Renal cortex interstitium (tissue), 11 donors: ENCODE results near the gene SAMD4A. TPM values are rescaled to one million over a fixed set of nuclear protein-coding genes. Genes with fewer than 3 reads are reported as not detected.

ENCODE experiments used
- DNase-seq, 11 donors: peaks; one replicate each; pipeline ENCODE4 v3.0.0-alpha.2; 2013; ENCODE audit warnings: low read depth in 9 of 11, low spot score in 4 of 11; ENCODE audit errors: extremely low read depth in 1 of 11
- polyA plus RNA-seq, 3 donors: library from polyadenylated mRNA; unstranded; fragments of 120-200 nt; gene quantifications; one replicate each; pipeline ENCODE4 v1.2.1, GENCODE V29; 2013; ENCODE audit not compliant: insufficient read length in 3 of 3

SAMD4A gene
- polyA plus RNA-seq, 3 donors, result 8.6 to 14.4 (median 10.1) TPM

- no peak for DNase-seq
Measured at GRCh38 chr14:54778618-54779345, 211.9 kb downstream of the SAMD4A start.

DNA sequence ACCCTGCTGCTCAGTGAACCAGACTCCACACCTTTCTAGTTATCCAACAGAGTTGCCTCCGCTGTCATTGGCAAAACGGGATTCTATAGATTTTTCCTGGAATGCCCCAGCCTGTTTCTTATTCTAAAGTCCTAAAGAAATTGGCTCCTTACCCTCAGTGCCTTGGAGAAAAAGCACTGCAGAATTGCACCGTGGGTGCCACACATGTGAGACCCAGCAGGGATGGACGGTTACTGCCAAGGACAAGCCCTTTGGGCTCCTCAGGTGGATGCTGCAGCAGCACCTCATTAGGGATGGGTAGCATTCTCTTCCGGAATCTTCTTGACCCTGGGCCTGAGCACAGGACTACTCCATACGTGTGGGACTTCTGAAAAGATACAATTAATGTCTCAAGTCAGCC is 214.2 kb downstream of the SAMD4A start:
- DNase-seq, result no peak

DNA sequence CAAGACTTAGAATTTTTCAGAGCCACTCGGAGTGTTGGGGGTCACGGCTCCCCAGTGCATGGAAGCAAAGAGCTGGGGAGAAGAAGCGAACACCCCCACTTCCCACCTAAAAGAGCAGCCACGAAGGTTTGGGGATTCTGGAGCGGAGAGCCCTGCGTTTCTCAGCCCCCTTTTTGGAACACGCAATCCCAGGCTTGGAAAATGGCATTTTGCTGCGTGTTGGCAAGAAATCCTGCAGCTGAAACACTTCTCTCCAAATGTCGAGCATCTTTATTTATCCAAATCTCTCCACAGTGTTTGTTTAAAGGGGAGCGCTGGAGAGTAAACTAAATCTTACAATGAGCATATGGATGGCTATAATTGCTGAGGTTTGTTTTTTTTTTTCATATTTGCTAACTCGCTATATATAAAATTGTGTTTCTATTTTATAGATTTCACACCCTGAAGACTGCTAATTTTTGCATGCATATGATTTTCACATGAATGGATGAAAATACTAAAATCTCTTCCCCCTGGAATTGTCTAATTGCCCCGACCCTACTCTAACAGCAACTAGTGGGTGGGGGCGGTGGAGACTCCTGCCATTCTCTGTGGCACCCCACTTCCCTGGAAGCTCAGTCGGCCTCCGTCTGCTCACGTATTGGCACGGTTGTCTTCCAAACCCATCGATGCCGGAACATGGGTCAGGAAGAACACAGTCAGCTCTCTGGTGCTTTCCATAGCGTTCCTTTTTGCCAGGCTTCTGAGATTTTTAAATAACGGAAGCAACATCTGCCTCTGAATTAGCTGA is 215.2 kb downstream of the SAMD4A start:
- DNase-seq, result no peak

DNA sequence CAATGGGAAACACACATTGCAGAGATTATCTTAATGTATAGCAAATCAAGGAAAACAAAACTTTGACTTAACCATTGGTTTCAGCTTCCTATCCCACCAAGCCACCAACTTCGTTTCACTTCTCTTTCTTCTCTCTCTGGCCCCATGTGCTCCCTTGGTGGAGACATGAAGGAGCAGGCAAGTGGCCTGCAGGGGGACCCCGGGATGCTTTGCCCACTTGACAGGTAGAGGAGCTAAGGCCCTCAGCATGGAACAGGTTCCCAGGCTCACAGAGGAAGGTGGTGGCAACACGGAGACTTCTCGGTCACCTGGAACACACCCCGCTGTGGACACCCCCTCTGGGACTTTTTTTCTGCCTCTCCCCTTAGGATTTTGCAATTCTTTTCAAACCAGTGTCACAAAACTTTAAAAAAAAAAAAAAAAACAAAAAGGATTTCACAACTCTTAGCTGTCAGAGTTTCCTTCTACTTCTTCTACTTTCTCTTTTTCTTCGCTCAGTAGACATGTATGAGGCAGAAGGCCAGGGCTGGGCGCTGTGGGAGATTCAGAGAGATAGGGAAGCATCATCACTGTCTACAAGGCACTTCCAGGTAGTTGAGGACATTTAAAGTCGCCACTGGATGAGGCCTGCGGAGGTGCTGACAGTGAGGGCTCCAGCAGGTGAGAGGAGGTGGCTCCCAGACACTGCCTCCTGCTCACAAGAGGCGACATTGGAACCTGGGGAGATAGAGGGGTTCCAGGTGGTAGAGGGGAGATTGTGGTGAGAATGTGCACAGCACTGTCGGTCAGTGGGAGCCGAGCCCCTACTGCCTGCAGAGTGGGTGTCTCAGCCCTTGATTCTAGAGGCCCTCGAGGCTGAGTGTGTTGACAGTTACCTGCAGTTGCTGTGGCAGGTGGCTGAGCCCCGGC is 216.1 kb downstream of the SAMD4A start:
- DNase-seq, result no peak

DNA sequence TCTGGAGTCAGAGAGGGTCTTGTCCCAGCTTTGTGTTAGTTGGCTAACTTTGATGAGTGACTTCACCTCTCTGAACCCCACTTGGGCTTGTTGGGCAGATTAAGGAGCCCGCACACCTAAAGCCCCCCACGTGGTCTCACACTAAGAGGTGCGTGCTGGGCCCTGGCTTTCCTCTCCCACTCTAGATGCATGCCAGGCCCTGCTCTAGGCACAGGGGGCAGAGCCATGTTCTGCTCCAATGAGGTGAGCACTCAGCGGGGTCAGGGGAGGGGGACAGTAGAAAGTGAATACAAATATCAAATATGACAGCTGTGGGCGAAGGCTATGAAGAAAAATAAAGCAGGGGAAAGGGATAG is 216.7 kb downstream of the SAMD4A start:
- DNase-seq, result no peak

- DNase-seq, result no peak
Measured at GRCh38 chr14:54784060-54784459, 217.1 kb downstream of the SAMD4A start.

GRCh38 chr14:54784657-54785056 is 217.7 kb downstream of the SAMD4A start:
- no peak for DNase-seq

GRCh38 chr14:54785136-54785777 is 218.3 kb downstream of the SAMD4A start:
- no peak for DNase-seq

GRCh38 chr14:54785778-54786770 is 219.1 kb downstream of the SAMD4A start:
- no peak for DNase-seq

GRCh38 chr14:54786838-54787237 is 219.9 kb downstream of the SAMD4A start:
- no peak for DNase-seq

- no peak for DNase-seq
Measured at GRCh38 chr14:54787261-54787660, 220.3 kb downstream of the SAMD4A start.

GRCh38 chr14:54788701-54789100 is 221.8 kb downstream of the SAMD4A start:
- DNase-seq, result no peak

GRCh38 chr14:54789166-54789565 is 222.2 kb downstream of the SAMD4A start:
- no peak for DNase-seq

DNA sequence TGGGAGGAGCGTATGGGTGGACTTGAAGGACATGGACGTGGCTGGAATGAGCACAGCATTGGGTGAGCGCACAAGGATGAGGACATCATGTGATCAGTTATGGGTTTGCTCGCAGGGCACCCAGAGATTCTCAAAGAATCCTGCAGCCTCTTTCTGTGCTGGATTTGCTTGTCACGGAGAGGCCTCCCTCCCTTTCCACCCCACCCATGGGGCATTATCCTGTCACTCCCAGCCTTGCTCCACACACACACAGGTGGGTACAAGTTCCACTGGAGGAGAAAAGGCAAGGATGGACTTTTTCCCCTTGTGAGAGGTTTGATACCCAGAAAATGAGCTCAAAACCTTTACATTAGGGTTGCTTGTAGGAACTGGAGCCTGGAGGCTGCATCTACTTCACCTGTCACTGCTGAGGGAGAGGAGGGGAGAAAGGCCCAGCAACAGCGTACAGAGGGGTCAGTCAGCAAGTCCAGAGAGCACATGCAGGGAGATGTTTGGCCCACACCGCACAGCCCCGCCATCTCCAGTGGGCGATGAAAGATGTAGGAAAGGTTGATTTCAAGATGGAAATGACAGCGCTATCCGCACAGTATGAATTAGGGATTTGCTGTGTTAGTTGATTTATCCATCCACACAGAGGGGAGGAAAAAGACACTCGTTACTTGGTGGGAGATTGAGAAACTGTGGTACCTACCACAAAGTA is 223.0 kb downstream of the SAMD4A start:
- no peak for DNase-seq

- DNase-seq, result no peak
Measured at GRCh38 chr14:54791001-54791400, 224.1 kb downstream of the SAMD4A start.

DNA sequence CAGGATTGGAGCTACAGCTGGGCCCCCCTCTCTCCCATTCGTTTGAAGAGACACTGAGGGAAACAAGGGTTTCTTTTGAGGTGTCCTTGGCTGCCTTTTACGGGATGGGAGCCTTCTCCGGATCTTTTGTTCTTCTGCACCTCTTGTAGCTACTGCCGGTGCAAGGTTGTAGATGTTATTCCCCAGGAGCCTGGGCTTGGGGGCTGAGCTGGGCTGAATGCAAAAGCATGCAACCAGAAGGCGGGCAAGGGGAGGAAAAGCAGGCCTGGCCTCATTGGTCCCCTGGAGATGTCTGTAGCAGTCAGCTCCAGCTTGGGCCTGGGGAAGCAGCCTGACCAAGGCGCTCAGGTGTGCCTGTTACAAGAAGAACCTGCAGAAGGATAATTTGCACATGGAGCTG is 225.4 kb downstream of the SAMD4A start:
- DNase-seq, result no peak

DNA sequence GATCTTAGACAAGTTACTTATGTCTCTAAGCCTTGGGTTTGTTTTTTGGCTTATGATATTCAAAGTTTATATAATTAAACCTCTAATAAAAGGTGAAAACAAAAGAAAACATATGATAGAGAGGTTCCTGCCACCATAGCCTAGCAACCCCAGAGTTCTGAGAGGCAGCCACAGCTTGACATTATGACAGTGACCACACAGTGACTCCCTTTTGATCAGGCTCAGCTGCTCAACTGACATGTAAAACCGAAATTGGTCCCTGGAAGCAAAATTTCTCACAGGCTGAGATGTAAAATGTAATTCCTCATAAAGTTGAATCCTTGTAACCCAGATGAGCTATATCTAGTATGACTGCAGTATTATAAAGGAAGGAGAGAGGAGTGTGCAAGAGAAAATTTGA is 227.2 kb downstream of the SAMD4A start:
- no peak for DNase-seq

DNA sequence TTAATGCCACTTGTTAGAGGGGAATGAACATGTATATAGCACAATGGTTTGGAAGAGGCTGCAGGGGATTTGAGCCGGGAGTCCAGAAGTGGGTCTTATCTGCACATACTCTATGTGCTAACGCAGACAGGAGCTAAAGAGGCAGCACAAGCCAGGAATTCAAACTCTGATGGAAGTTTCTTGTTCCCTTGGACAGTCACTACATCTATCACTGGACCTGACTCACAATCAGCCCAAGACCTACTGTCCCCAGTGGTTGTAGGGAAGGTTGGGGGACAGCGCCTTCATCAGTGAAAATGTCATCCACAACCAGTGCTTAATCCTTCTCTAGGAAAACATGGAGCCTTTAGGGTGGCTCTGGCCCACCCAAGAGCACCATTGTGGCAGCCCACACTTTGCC is 227.9 kb downstream of the SAMD4A start:
- no peak for DNase-seq
